ENCODE data around the gene ZNF276.
"Not testable (repeated sequence)": the region's sequence is repeated elsewhere in the genome, so short reads cannot be mapped to it uniquely, and the experiment has no call there.

ZNF276 gene

GRCh38 chr16:89695875-89696669 is 25.3 kb upstream of the ZNF276 start:
- DNase-seq (ENCODE audit: low spot score): peak; percentile 36

- DNase-seq (ENCODE audit: low spot score): no peak
Observed at GRCh38 chr16:89696670-89697128, 24.6 kb upstream of the ZNF276 start.

GRCh38 chr16:89697161-89697615 is 24.1 kb upstream of the ZNF276 start:
- DNase-seq (ENCODE audit: low spot score): no peak

- DNase-seq (ENCODE audit: low spot score): no peak
Observed at GRCh38 chr16:89697616-89698331, 23.6 kb upstream of the ZNF276 start.

GRCh38 chr16:89698717-89699116 is 22.6 kb upstream of the ZNF276 start:
- DNase-seq (ENCODE audit: low spot score): not testable (repeated sequence)

GRCh38 chr16:89699629-89700099 is 21.7 kb upstream of the ZNF276 start:
- DNase-seq (ENCODE audit: low spot score): not testable (repeated sequence)

- DNase-seq (ENCODE audit: low spot score): peak; percentile 100
Observed at GRCh38 chr16:89700100-89700648, 21.2 kb upstream of the ZNF276 start.

- DNase-seq (ENCODE audit: low spot score): peak; percentile 42
Observed at GRCh38 chr16:89700649-89701424, 20.5 kb upstream of the ZNF276 start.

- peak; percentile 95 for DNase-seq (ENCODE audit: low spot score)
Observed at GRCh38 chr16:89701425-89702406, 19.6 kb upstream of the ZNF276 start, which contains the start of gene SPATA2L. TSS of gene SPATA2L (minus strand) at chr16:89701705. CDS start at chr16:89701232, 473 bp downstream.

GRCh38 chr16:89704281-89704680 is 17.1 kb upstream of the ZNF276 start:
- no peak for DNase-seq (ENCODE audit: low spot score)

- no peak for DNase-seq (ENCODE audit: low spot score)
Observed at GRCh38 chr16:89705006-89705405, 16.3 kb upstream of the ZNF276 start.

GRCh38 chr16:89706518-89707260 is 14.6 kb upstream of the ZNF276 start:
- no peak for DNase-seq (ENCODE audit: low spot score)

- DNase-seq (ENCODE audit: low spot score): peak; percentile 29
Observed at GRCh38 chr16:89707695-89708094, 13.6 kb upstream of the ZNF276 start.

GRCh38 chr16:89708481-89708931 is 12.8 kb upstream of the ZNF276 start:
- DNase-seq (ENCODE audit: low spot score): no peak

GRCh38 chr16:89709166-89709565 is 12.2 kb upstream of the ZNF276 start:
- no peak for DNase-seq (ENCODE audit: low spot score)

- no peak for DNase-seq (ENCODE audit: low spot score)
Observed at GRCh38 chr16:89709716-89710432, 11.5 kb upstream of the ZNF276 start.

GRCh38 chr16:89710709-89711564 is 10.4 kb upstream of the ZNF276 start:
- DNase-seq (ENCODE audit: low spot score): no peak
